ENCODE results near the gene GBX1. TPM values are rescaled to one million over a fixed set of nuclear protein-coding genes. Genes with fewer than 3 reads are reported as not detected.

The GBX1 gene
- total and polyA plus RNA-seq, 2 donors (not counting 1 experiment from before 2014, with no cell fraction given): not detected

DNA sequence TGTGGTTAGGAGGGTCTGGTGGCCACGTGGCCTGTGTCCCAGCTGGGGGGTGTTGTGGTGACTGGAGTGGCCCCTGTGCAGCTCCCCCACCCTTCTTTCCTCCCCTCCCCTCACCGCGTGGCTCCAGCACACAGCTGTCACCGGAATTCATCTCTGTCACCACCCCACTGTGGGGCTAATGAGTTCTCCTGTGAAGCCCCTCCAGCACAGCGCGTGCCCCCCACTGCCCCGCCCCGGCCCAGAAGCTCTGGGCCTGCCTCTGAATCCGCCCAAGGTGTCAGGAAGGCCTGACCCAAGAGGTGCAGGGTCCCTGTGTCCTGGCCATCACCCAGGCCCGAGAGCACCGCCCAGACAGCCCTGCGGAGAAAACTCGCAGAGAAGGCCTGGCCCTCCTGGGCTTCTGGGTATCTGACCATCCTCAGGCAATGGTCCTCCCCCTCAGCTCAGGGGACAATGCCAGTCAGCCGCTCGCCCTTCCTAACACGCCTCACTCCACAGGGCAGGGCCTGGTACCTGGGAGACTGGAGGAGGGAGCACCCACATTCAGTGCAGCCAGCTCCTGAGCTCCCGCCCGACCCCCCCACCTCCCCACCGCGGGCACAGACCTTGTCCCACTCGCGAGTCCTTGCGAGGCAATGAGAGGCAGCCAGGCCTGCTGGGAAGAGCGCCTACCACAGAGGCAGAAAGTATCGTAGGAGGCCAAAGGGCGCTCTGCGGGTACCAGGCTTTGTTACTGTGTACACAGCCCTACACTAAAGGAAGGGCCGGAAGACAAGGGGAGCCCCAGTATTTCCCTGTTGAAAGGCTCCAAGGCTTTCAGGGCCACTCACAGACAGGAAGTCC is 38.2 kb downstream of the GBX1 start:
- Histone ChIP-seq H2AFZ (ENCODE audit: low read length) (no peak overlapping the region), H3K79me2 (ENCODE audit: control insufficient read depth, insufficient read depth, low read length) (no peaks in the 10 kb centered on the region), H3K9me3 (ENCODE audit: control insufficient read depth, insufficient read depth, low read depth, low read length) (no peaks in the 10 kb centered on the region), H3K4me3 (replicated peaks in 1 of 4; ENCODE audit: control extremely low read depth in 1 of 4, insufficient read depth in 1 of 4, low read depth in 3 of 4, low read length in 4 of 4) (no peak overlapping the region), H3K4me1 (ENCODE audit: control insufficient read depth, extremely low read depth, insufficient read depth, low read length) (peaks cover 5% of the 10 kb centered on the region), H3K27me3 (ENCODE audit: control insufficient read depth, insufficient read depth, low read length) (no peaks in the 10 kb centered on the region), H3K27ac (ENCODE audit: insufficient read depth, low read length) (no peak overlapping the region), H3K4me2 (ENCODE audit: extremely low read depth, insufficient read depth, low read length) (no peak overlapping the region), H3K36me3 (ENCODE audit: control insufficient read depth, insufficient read depth, low read length) (peaks cover 20% of the 10 kb centered on the region), H4K20me1 (ENCODE audit: control insufficient read depth, extremely low read depth, insufficient read depth, low read length) (no peaks in the 10 kb centered on the region), H3K9ac (ENCODE audit: insufficient read depth, low read length) (no peak overlapping the region)
- DNase-seq (ENCODE audit: low read depth in 2 of 2): no peak
- TF ChIP-seq EZH2 (IDR thresholded peaks at IDR 0.05; ENCODE audit: low read length, missing control alignments): no peak
- TF ChIP-seq, protein P1, sequence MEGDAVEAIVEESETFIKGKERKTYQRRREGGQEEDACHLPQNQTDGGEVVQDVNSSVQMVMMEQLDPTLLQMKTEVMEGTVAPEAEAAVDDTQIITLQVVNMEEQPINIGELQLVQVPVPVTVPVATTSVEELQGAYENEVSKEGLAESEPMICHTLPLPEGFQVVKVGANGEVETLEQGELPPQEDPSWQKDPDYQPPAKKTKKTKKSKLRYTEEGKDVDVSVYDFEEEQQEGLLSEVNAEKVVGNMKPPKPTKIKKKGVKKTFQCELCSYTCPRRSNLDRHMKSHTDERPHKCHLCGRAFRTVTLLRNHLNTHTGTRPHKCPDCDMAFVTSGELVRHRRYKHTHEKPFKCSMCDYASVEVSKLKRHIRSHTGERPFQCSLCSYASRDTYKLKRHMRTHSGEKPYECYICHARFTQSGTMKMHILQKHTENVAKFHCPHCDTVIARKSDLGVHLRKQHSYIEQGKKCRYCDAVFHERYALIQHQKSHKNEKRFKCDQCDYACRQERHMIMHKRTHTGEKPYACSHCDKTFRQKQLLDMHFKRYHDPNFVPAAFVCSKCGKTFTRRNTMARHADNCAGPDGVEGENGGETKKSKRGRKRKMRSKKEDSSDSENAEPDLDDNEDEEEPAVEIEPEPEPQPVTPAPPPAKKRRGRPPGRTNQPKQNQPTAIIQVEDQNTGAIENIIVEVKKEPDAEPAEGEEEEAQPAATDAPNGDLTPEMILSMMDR (conservative IDR thresholded peaks at IDR 0.05 in 1 of 2, IDR thresholded peaks at IDR 0.05 in 1 of 2; ENCODE audit: low read depth in 1 of 2, low read length in 2 of 2): no peak

DNA sequence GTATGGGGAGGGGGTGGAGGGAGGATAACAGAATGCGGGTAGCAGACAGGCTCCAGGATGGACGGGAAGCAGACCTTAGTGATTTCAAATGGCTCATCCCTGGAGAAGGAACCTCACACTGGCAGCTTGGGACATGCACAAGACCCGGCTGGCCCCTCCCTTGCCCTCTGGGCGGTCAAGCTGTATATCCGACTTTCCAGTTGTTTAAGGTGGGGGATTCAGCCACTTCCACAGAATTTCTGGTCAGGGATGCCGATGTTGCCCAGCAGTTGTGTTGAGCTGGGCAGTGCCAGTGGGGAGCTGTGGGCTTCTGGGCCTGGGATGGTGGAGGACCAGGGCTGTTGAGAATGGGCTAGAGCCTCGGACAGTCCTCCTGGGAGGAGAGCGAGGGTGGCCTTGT is 38.8 kb downstream of the GBX1 start:
- Histone ChIP-seq H4K20me1 (ENCODE audit: control insufficient read depth, extremely low read depth, insufficient read depth, low read length) (no peaks in the 10 kb centered on the region), H3K36me3 (ENCODE audit: control insufficient read depth, insufficient read depth, low read length) (peaks cover 16% of the 10 kb centered on the region), H3K79me2 (ENCODE audit: control insufficient read depth, insufficient read depth, low read length) (no peaks in the 10 kb centered on the region), H3K4me3 (replicated peaks in 1 of 4; ENCODE audit: control extremely low read depth in 1 of 4, insufficient read depth in 1 of 4, low read depth in 3 of 4, low read length in 4 of 4) (no peak overlapping the region), H3K4me1 (ENCODE audit: control insufficient read depth, extremely low read depth, insufficient read depth, low read length) (peaks cover 5% of the 10 kb centered on the region), H3K9me3 (ENCODE audit: control insufficient read depth, insufficient read depth, low read depth, low read length) (no peaks in the 10 kb centered on the region), H2AFZ (ENCODE audit: low read length) (no peak overlapping the region), H3K27me3 (ENCODE audit: control insufficient read depth, insufficient read depth, low read length) (no peaks in the 10 kb centered on the region), H3K9ac (ENCODE audit: insufficient read depth, low read length) (no peak overlapping the region), H3K27ac (ENCODE audit: insufficient read depth, low read length) (no peak overlapping the region), H3K4me2 (ENCODE audit: extremely low read depth, insufficient read depth, low read length) (no peak overlapping the region)
- no peak for DNase-seq (ENCODE audit: low read depth in 2 of 2)
- TF ChIP-seq EZH2 (IDR thresholded peaks at IDR 0.05; ENCODE audit: low read length, missing control alignments): no peak
- TF ChIP-seq, protein P1 (conservative IDR thresholded peaks at IDR 0.05 in 1 of 2, IDR thresholded peaks at IDR 0.05 in 1 of 2; ENCODE audit: low read depth in 1 of 2, low read length in 2 of 2): no peak

GRCh38 chr7:151128144-151128543 is 39.4 kb downstream of the GBX1 start:
- peaks cover 5% of the 10 kb centered on the region for H3K4me1 ChIP-seq (ENCODE audit: control insufficient read depth, extremely low read depth, insufficient read depth, low read length)

More at GRCh38 chr7:151128144-151128543, 39.4 kb downstream of the GBX1 start:
- H3K27me3 ChIP-seq (ENCODE audit: control insufficient read depth, insufficient read depth, low read length): no peaks in the 10 kb centered on the region
- no peak overlapping the region for H3K27ac ChIP-seq (ENCODE audit: insufficient read depth, low read length)
- no peaks in the 10 kb centered on the region for H3K9me3 ChIP-seq (ENCODE audit: control insufficient read depth, insufficient read depth, low read depth, low read length)
- H3K9ac ChIP-seq (ENCODE audit: insufficient read depth, low read length): no peak overlapping the region
- TF ChIP-seq, protein P1 (conservative IDR thresholded peaks at IDR 0.05 in 1 of 2, IDR thresholded peaks at IDR 0.05 in 1 of 2; ENCODE audit: low read depth in 1 of 2, low read length in 2 of 2): no peak
- no peak for TF ChIP-seq EZH2 (IDR thresholded peaks at IDR 0.05; ENCODE audit: low read length, missing control alignments)
- peaks cover 19% of the 10 kb centered on the region for H3K36me3 ChIP-seq (ENCODE audit: control insufficient read depth, insufficient read depth, low read length)
- no peak for DNase-seq (ENCODE audit: low read depth in 2 of 2)
- no peak overlapping the region for H2AFZ ChIP-seq (ENCODE audit: low read length)
- no peaks in the 10 kb centered on the region for H3K79me2 ChIP-seq (ENCODE audit: control insufficient read depth, insufficient read depth, low read length)
- H4K20me1 ChIP-seq (ENCODE audit: control insufficient read depth, extremely low read depth, insufficient read depth, low read length): no peaks in the 10 kb centered on the region
- no peak overlapping the region for H3K4me3 ChIP-seq (replicated peaks in 1 of 4; ENCODE audit: control extremely low read depth in 1 of 4, insufficient read depth in 1 of 4, low read depth in 3 of 4, low read length in 4 of 4)
- H3K4me2 ChIP-seq (ENCODE audit: extremely low read depth, insufficient read depth, low read length): no peak overlapping the region

Data from fibroblast of lung (primary cell).